Ramos (cell line): ENCODE measurements around the gene ARHGAP24.
"Not testable (repeated sequence)": the region's sequence is repeated elsewhere in the genome, so short reads cannot be mapped to it uniquely, and the experiment has no call there.

ENCODE experiments used
- in situ Hi-C: fragments of 300-500 bp; cut with MboI; formaldehyde crosslinking; loops from one replicate; pipeline ENCODE4 v1.14.3; 2022; ENCODE audit warnings: low sequenced_read_pairs; ENCODE audit not compliant: unreplicated experiment

The ARHGAP24 gene

DNA sequence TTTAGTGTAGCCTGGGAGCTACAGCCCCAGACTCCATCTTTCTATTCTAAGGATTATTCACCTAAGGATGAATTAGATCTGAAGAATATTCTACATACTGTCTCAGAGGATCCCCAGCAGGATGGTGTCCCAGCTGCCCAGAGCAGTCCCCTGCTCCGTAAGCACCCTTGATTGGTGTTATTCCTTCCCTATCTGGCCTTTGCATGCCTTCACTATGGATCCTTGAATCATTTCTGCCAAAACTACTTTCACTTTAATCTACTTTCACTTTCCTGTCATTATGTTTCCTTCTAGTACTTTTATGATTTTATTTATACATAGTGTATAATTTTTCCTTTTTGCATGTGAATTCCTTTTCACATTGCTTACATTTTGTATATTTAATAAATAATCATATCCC, 39.2 kb downstream of the ARHGAP24 start:
- in situ Hi-C loops: no loop called here

DNA sequence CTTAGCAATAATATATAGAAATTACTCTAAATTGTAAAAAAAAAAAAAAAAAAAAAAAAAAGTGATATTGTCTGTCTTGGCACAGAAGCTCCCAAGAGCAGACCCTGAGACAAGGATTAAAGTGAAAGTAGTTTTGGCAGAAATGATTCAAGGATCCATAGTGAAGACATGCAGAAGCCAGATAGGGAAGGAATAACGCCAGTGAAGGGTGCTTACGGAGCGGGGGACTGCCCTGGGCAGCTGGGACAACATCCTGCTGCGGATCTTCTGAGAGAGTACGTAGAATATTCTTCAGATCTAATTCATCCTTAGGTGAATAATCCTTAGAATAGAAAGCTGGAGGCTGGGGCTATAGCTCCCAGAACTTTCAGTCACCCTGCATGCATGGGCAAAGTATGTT, 39.8 kb downstream of the ARHGAP24 start:
- in situ Hi-C loops: no loop called here

DNA sequence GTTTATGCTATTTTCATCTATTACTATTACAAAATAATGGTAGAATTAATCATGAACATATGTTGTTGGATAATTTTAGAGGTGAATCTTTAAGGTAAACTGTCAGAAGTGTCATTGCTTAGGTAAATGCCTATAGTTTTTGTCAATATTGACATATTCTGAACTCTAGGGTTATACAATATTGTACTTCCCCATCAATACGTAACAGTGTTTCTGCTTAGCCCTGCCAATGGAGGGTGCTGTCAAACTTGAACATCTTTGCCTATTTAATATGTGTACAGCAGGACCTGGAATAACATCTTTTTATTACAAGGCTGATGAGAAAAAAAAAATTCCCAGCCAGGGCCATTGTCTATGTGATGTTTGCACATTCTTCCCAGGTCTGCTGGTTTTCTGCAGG, 40.8 kb downstream of the ARHGAP24 start:
- in situ Hi-C loops: no loop called here

DNA sequence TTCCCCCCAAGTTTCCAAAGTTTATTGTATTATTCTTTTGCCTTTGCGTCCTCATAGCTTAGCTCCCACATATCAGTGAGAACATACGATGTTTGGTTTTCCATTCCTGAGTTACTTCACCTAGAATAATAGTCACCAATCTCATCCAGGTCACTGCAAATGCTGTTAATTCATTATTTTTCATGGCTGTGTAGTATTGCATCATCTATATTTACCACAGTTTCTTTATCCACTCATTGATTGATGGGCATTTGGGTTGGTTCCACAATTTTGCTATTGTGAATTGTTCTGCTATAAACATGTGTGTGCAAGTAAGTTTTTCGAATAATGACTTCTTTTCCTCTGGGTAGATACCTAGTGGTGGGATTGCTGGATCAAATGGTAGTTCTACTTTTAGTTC, 43.6 kb downstream of the ARHGAP24 start:
- in situ Hi-C loops: not testable (repeated sequence)

DNA sequence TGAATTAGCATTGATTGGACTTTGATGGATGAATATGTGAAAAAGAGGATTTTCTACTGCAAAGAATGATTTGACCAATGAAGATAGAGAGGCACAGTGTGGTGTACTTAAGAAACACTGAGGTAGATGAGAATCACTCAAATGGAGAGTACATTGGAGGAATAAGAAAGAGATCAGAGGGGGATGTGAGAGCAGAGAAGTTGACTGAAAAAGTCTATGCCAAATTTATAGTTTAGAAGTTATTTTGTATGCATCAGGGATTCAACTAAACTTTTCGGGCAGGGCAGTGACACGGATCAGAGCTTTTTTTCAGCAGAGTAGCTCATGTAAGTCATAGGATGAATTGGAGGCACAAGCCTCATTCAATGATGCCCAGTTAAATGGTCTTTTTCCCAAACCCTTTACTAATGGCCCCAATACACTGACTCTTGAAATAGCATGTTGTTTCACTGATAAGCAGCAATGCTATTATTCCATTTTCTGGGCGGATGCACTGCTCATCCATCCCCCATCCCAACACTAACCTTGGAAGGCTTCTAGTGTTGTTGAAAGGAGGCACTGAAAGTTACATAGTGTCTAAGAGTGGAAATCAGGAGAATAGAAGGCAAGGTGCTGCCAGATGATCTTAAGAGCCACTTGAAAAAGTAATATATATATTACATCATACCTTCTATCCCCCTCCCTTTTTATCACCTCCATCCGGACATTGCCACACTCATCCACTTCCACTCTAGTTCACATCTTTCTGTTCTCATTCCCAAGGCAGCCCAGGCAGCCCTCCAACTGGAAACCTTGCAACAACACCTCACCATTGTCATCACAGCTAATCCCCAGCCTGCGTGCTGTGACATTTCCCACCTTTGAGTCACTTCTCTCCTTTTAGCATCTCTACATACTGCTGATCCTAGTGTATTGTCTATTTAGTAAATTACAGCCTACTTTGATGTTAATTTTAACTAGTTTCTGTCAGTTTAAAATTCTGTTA, 46.1 kb downstream of the ARHGAP24 start:
- in situ Hi-C loops: no loop called here

DNA sequence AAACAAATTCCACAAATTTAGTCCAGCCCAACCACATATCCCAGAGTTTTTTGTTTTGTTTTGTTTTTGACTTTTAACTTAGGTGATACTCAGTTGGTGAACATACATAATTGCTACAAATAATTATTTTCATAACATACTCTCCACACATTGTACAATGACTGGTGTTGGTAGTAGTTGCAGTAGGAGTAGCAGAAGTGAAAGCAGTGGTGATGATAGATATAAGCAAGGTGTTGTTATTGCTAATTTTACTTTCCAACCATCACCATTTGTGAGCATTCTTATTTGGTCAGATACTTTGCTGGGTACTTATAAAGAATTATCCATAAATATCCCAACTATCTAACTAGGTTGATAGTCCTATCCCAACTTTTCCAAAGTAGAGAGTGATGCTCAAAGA, 47.3 kb downstream of the ARHGAP24 start:
- in situ Hi-C loops: no loop called here

DNA sequence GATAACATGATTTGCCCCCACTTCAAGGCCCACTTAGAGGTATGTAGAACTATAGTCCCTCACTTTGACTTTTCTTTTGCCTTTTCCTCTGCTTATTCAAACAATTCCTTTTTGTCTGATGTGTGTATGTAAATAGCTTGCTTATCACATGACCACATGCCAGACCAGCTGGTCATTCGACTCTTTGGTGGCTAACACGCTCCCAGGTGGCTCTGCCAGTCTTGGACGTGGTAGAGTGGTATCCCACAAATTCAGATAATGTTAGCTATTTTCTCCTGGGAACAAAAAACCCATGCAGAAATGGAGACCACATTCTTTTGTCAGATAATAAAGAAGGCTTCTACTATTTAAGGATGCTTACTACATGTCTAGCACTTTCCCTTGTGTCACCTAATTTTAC, 47.9 kb downstream of the ARHGAP24 start:
- in situ Hi-C loops: no loop called here

DNA sequence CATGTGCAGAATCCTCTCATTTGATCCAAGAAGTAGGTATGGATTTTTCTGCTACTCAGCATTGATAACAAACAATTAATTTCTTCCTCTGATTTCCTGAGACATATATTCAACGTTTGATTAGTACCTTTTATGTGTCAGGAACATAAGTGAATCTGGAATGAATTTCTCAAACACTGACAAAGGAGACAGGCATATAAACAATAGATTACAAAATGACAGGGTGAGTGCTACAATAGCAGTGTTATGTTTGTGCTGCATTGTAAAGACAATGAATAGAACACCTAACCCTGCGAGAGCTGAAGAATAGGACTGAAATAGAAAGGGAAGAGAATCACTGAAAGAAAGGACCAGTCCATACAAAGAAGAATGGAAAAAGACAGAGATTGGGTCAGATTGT, 52.9 kb downstream of the ARHGAP24 start:
- in situ Hi-C loops: no loop called here

DNA sequence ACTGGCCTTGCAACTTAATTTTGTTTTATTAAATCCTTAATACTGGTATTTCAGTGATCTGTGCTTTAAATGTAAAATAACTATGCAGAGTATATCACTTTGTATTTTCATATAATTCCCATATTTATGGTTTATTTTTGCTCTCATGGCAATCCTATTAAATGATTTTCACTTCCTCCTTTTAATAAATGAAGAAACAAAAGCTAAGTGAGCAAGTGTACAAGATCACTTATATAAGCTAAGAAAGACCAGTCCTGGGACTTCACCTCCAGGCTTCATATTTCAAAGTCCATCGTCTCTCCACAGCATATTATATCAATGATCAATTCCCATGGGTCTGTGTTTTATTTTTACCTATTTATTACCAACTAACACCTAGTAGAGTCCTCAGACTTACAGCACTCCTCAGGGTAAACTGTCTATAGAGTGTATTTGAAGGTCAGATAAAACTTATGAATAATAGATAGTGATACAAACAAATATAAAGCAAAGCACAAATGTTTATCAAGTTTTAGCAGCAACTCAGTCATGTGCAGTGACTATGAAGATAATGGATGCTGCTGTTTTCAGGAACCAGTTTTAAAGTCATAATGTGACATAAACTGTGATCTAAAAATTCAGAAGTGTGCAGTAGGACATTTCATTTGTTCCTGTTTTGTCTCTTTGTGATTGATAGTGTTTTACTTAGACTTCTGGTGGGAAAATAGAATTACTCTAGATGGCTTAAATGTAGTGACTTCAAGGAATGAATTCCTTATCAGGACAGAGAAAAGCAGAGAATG, 56.8 kb downstream of the ARHGAP24 start:
- in situ Hi-C loops: no loop called here

DNA sequence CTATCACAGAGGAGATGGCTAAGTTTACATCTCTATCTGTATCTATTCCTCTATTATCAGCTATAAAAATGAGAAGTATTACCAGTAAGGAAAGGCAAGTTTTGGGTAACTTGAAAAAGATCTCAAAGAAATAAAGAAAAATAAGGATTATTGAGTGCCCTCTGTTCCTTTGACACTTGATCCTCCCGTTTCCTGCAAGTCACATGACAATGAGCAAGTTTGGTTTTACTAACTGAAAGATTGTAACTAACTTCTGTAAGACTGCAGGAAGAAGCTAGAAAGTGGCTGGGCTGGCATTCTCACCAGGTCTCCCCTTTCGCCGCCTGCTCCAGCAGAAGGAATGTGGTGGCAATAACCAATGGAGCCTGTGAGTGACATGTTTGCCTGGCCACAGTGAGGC, 59.2 kb downstream of the ARHGAP24 start:
- in situ Hi-C loops: no loop called here

DNA sequence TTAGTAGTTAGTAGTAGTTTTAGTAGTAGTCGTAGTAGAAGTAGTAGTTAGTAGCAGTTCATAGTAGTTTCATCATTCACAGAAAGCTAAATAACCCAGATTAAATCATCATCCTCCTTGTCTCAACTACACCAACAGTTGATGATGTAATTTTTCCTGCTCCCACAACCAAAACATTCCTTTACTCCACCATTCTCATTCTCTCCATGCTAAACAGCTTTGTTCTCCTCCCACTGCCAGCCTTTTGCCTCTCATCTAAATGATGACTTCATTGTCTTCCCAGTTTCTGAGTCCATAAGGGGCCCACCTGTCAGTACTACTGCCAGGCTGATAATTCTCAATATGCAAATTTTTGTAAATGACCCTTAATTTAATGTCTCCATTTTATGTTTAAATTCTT, 68.9 kb downstream of the ARHGAP24 start:
- in situ Hi-C loops: no loop called here

DNA sequence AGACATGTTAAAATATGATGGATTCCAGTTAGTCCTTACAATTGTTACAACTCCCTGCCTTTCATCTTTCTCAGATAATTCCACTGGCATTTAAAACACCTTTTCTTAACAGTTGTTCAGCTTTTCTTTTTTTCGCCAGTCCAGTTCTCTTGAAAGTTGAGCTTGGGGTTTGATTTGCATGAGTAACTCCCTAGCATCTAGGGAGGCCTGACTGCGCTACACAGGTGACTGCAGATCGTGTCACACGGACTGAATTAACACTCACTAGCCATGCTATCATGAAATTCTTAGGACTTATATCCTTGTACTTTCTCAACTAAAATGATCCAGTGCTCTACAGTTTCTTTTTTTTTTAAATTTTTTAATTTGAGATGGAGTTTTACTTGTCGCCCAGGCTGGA, 69.8 kb downstream of the ARHGAP24 start:
- in situ Hi-C loops: no loop called here

DNA sequence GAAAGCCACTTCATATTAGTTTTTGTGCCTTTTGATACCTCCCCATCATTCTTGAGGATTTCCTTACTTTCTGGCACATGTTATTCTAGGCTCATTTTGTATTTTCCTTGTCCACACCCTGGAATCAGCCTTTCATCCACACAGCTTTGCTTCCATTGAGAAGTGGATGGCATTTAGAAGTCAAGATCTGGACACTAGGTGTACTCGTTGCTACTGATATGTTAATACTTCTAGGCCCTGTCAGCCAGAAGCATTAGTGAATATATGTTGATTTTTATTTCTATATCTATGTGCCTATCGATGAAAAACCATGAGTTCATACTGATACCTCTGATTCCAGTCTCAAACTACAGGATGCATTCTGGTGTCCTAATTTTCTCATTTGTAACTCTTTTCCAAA, 73.2 kb downstream of the ARHGAP24 start:
- in situ Hi-C loops: no loop called here

DNA sequence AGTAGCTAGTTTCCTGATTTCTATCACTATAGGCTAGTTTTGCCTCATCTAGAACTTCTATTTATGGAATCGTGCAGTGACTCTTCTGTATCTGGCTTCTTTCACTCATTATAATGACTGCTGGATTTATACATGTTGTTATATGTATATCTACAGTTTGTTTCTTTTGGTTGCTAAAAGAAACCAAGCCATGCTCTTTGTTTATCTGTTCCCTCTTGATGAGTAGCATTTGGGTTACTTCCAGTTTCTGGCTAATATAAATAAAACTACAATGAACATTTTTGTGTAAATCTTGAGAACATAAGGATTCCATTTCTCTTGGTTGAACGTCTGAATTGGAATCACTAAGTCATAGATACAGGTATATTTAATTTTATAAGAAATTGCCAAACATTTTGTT, 73.9 kb downstream of the ARHGAP24 start:
- in situ Hi-C loops: no loop called here

DNA sequence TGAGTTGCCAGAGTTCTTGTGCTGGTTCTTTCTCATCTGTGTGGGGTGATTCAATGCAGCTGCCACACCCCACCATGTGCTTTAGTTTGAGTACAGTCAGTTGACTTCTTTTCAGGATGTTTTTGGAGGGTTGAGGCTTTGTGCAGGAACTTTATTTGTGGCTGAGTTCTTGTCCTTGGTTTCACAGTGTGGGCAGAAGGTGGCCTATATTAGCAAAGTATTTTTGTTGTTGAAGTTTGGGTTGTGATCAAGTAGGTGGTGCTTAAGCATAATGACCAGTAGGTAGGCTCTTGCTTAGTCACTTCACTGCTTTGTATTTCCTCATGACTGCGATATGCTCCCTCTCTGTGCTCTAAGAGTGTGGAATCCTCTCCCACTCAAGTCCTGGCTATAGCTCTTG, 80.3 kb downstream of the ARHGAP24 start:
- in situ Hi-C loops: no loop called here

DNA sequence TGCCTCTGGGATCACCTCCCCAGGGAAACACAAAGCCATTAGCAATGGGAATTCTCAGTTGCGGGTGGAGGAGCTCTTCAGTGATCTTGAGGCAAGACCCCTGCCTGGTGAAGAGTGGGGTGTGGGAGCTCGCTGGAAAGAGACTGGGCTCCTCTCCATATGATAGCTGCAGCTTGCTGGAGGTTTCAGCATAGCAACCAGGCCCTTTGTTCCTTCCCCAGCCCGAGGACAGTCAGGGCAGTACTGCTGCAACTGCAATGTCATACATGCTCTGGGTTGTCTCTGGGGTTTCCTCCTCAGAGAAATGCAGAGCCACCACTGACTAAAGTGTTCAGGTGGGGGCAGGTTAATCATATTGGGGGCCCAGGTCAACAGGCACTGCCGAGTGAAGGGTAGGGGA, 81.3 kb downstream of the ARHGAP24 start:
- in situ Hi-C loops: no loop called here

DNA sequence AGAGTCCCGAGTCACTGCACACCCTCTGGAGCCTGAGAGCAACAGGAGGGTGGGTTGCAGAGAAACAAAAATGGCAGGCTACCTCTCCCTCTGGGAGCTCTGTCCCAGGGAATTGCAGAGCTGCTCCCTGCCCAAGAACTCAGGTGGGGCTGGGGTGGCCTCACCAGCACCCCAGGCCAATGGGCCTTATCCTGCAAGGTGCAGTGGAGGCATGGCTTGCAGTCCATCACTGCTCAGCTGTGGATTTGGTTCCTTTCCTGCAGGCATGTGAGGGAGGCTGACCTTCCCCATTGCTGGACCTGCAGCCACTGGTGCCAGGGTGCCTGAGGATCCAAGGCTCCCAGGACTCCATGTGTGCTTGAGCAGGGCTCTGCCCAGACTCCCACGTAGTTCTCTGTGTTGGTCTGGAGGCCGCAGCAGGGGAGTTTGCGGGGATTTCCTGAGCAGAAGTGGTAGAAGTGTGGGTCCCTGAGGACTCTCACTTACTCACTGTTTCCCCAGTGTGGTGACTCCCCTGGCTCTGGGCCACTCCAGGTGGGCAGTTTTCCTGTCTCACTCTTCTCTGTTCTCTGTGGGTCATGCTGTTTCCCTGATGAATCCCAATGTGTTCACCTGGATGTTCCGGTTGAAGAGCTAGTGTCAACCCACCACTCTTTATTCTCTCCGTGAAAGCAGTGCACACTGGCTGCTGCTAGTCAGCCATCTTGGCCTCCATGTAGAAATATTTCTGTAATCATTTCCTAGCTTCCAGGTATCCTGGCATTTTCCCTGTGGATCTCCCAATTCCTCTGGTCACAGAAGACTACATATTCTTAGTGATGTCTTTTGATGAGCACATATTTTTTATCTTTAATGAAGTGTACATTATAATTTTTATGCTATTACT, 82.3 kb downstream of the ARHGAP24 start:
- in situ Hi-C loops: no loop called here

DNA sequence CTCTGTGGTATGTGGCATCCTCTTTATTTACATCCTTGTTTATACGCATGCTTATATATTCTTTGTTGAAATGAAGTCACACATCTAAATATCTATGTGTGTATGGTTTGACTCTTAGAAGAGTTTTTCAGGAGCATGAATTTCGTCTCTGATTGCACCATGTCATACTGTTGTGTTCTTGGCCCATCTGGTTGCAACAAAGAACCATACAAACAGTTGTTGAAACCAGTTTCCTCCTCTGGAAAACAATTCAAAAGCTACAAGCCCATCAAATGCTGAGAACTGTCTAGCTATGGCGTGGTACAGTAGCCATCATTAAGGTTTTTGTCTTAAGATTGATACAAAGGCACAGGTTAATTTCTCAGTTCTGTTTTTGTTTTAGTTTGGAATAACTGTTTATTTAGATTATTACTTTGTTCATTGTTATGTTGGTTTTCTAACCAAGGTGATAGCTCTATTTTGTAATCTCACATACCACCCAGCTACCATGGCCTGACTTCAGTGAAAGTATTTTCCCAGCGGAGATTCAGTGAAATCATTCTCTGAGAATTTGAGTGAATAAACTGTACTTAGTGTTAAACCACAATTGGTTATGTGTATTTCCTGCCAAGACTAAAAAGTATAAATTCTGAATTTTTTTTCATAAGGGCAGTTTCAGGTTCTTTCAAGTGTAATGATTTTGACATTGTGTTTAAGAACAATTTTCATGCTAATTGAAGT, 91.0 kb downstream of the ARHGAP24 start:
- in situ Hi-C loops: no loop called here

DNA sequence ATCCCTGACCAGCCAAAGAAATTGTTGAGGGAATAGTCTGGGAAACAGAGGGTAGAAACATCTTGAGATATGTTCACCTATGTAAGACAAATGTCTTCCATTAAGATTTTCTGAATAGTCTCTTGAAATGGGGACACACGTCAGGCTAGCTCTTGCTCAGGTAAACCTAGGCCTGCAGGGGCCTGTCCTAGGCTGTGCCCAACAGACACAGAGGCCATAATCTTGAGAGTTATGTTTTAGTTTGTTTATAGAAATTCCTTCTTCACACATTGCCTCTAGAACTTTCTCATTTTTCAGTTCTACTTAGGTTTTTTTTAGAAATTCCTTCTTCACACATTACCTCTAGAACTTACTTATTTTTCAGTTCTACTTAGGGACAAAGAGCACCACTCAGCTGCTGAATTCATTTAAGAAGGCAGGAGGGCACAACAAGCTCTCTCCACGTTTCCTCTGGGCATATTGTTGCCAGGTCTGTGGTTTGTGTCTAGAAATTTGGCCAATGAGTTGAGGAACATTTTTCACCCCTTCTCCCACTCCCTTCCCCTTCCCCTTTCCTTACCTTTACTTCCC, 94.9 kb downstream of the ARHGAP24 start:
- in situ Hi-C loops: no loop called here
